Measurements from ENCODE around the gene SLC45A3. TPM values are rescaled to one million over a fixed set of nuclear protein-coding genes. Genes with fewer than 3 reads are reported as not detected.

Gene SLC45A3
- total RNA-seq, 2 donors from 2014 or later, result 2.6 to 2.7 TPM

DNA sequence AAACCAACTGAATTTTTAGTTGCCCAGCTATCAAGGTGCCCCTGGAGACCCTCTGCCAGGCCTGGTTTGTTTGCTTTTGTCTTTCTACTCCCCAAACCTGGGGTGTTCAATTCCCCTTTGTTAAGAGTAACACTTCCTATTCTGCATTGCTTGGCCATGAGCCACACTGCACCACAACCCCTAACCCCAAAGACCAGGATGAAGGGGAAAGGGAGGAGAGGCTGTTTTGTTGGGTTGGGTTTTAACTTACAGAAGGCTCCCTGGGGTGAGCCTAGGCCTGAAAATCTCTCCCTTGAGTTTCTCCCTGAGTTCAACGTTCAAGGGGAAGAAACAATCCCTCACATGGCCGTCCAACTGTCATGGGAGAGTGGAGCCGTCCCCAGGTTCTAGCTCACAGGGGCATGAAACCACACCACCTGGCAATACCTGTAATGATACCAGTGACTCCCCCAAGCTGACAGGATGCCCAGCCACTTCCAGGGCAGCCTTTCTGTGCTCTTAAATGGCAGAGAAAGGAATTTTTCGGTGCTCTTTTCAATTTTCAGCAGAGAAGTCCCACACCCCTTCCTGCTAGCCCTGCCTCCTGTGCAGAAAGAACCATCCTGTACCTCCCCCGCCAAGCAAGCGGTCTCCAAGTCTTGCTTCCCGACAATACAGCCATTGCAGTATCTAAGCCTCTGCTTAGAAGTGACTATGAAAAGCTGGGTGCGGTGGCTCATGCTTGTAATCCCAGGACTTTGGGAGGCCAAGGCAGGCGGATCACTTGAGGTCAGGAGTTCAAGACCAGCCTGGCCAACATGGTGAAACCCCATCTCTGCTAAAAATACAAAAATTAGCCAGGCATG lies 14.9 kb downstream of the SLC45A3 start:
- TF ChIP-seq CTCF (IDR thresholded peaks at IDR 0.05), result no peak
- DNase-seq (ENCODE audit: low spot score), result no peak

DNA sequence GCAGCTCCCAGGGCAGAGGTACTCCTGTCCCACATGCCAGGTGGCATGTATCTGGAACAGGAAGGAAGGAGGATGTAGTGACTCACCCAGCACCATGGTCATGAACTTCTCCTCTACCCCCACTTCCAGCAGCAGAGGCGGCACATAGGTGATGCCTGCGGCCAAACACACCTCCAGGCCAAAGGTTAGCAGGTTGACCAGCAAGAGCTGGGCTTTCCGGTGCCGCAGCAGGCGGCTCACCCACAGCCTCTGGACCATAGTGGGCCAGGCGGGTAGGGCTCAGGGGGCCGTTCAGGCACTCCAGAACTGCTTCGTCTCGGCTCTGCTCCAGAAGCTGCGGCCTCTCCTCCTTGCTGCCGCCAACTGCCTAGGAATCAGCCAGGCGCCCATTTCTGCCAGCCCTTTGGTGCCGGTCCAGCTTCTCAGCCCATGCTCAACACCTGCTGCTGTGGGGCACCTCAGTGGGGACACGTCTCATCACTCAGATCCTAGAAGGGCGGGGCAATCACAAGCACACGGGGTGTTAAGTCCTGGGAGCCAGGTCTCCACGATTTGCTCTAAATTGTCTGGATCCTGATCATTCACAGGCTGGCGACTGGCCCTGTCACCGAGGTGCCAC lies 15.8 kb downstream of the SLC45A3 start:
- DNase-seq (ENCODE audit: low spot score), result no peak
- no peak overlapping the region for H3K4me3 ChIP-seq
- H3K36me3 ChIP-seq, result no peaks in the 10 kb centered on the region
- H3K4me1 ChIP-seq, result peaks cover 0 to 21% of the 10 kb centered on the region in 2 donors
- TF ChIP-seq CTCF (IDR thresholded peaks at IDR 0.05), result no peak
- H3K27me3 ChIP-seq, result no peaks in the 10 kb centered on the region
- H3K27ac ChIP-seq, result no peak overlapping the region
- H3K9me3 ChIP-seq, result no peaks in the 10 kb centered on the region

More for the DNA sequence above, 14.9 kb downstream of the SLC45A3 start:
- Histone ChIP-seq H3K4me1 (peaks cover 0 to 29% of the 10 kb centered on the region in 2 donors), H3K27me3 (no peaks in the 10 kb centered on the region), H3K36me3 (no peaks in the 10 kb centered on the region), H3K4me3 (no peak overlapping the region), H3K9me3 (no peaks in the 10 kb centered on the region), H3K27ac (no peak overlapping the region)

DNA sequence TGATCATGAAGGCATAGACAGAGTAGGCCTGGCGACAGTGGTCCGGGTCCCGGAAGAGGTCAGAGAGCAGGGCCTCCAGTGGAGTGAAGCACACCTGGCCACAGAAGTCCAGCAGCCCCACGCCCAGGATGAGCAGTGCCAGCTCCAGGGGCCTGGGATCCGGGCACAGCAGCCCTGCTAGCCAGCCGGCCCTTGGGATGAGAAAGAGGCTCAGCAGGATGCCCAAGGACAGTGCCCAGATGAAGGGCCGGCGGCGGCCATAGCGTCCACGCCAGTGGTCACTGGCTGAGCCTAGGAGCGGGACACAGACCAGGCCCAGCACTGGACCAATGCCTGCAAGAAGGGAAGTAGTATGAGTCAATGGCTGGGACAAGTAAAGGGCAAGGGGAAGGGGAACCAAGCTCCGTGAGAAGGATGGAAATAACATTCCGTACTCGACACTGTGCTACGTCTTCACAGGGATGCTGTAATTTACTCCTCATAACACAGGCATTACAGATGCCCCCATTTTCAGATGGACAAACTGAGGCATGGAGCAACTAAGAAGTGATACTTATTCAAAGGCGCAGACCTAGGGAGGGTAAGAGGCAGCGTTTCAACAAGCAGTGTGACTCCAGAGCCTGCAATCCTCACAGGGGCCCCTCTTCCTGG lies 16.9 kb downstream of the SLC45A3 start:
- peaks cover 0 to 19% of the 10 kb centered on the region in 2 donors for H3K4me1 ChIP-seq
- H3K9me3 ChIP-seq, result no peaks in the 10 kb centered on the region
- no peak overlapping the region for H3K27ac ChIP-seq
- no peaks in the 10 kb centered on the region for H3K36me3 ChIP-seq
- no peak for DNase-seq (ENCODE audit: low spot score)
- H3K4me3 ChIP-seq, result no peak overlapping the region
- no peak for TF ChIP-seq CTCF (IDR thresholded peaks at IDR 0.05)
- no peaks in the 10 kb centered on the region for H3K27me3 ChIP-seq

DNA sequence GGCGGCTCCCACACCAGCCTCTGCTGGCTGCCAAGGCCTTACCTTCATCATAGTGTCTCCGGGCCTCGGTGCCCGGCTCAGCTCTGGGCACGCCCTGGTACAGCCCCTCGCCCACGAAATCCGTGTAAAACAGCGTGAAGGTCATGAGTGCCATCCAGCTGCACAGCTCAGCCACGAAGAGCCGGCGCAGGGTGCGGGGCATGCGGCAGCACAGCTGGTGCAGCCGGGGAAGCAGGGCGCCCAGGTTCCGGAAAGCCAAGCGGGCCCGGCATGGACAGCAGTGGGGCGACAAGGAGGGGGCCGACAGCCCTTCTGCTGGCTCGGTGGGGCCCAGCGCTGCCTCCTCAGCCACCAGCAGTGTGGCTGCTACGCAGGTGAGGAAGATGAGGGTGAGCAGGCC lies 17.5 kb downstream of the SLC45A3 start:
- H3K27ac ChIP-seq, result no peak overlapping the region
- no peaks in the 10 kb centered on the region for H3K36me3 ChIP-seq
- peaks cover 0 to 15% of the 10 kb centered on the region in 2 donors for H3K4me1 ChIP-seq
- H3K27me3 ChIP-seq, result no peaks in the 10 kb centered on the region
- H3K9me3 ChIP-seq, result no peaks in the 10 kb centered on the region
- DNase-seq (ENCODE audit: low spot score), result no peak
- no peak overlapping the region for H3K4me3 ChIP-seq
- TF ChIP-seq CTCF (IDR thresholded peaks at IDR 0.05), result no peak

- H3K27ac ChIP-seq, result no peak overlapping the region
- no peaks in the 10 kb centered on the region for H3K9me3 ChIP-seq
- no peak for TF ChIP-seq CTCF (IDR thresholded peaks at IDR 0.05)
- peaks cover 0 to 15% of the 10 kb centered on the region in 2 donors for H3K4me1 ChIP-seq
- H3K27me3 ChIP-seq, result no peaks in the 10 kb centered on the region
- no peak overlapping the region for H3K4me3 ChIP-seq
- no peak for DNase-seq (ENCODE audit: low spot score)
- H3K36me3 ChIP-seq, result no peaks in the 10 kb centered on the region
Observed at GRCh38 chr1:205662135-205662738, 18.1 kb downstream of the SLC45A3 start.
